SU-DHL-6 (cell line): Measurements from ENCODE around the gene OR14A2.

Experiments used
- CTCF ChIP-seq: fragments of 200-600 bp; sonication (generic); IDR thresholded peaks from one replicate; pipeline ENCODE4 v1.5.1; 2017; ENCODE audit warnings: antibody characterized with exemption, mild to moderate bottlenecking, low read length, moderate library complexity; ENCODE audit not compliant: insufficient read depth, poor library complexity, severe bottlenecking
- EZH2phosphoT487 ChIP-seq: fragments of 200-600 bp; sonication (generic), shearing (Covaris generic); conservative IDR thresholded peaks from 2 replicates; pipeline ENCODE4 v1.6.1; 2018; ENCODE audit warnings: mild to moderate bottlenecking, antibody characterized with exemption, low read length, moderate library complexity, mixed read lengths

- TF ChIP-seq EZH2phosphoT487: no peak
- no peak for TF ChIP-seq CTCF
Observed at GRCh38 chr1:247679639-247680038, 68.3 kb downstream of the OR14A2 start, which contains the start of gene OR13G1.
